Breast epithelium (tissue), 4 donors: ENCODE results near the gene ATP6V1F. TPM values are rescaled to one million over a fixed set of nuclear protein-coding genes. Genes with fewer than 3 reads are reported as not detected.

ENCODE experiments used
- DNase-seq, 2 donors: peaks; one replicate each; pipeline ENCODE4 v3.0.0-alpha.2; 2019; ENCODE audit warnings: low spot score in 2 of 2
- H3K27ac ChIP-seq, 2 donors: fragments of 200-600 bp; sonication (generic) in 1 of 2; one replicate each; pipeline ENCODE4 v1.5.1; 2016 to 2019; ENCODE audit warnings: mild to moderate bottlenecking in 1 of 2
- H3K27me3 ChIP-seq, 2 donors: fragments of 200-600 bp; sonication (generic) in 1 of 2; one replicate each; pipeline versions ENCODE4 v1.5.1 to v1.6.0; 2017 to 2019; ENCODE audit warnings: control low read depth in 1 of 2, mild to moderate bottlenecking in 1 of 2
- H3K36me3 ChIP-seq: fragments of 200-600 bp; one replicate; pipeline ENCODE4 v1.5.1; 2019
- H3K4me1 ChIP-seq, 2 donors: fragments of 200-600 bp; sonication (generic); one replicate each; pipeline ENCODE4 v1.5.1; 2016 to 2019; ENCODE audit warnings: control low read depth in 1 of 2
- H3K4me3 ChIP-seq, 3 donors: fragments of 200-600 bp; sonication (generic); 1 replicate in 2 of 3; 2 replicates in 1 of 3; pipeline ENCODE4 v1.5.1; 2016 to 2019; ENCODE audit warnings: mild to moderate bottlenecking in 3 of 3, moderate library complexity in 2 of 3
- H3K9me3 ChIP-seq, 2 donors: fragments of 200-600 bp; sonication (generic) in 1 of 2; one replicate each; pipeline ENCODE4 v1.5.1; 2016 to 2019; ENCODE audit warnings: control low read depth in 1 of 2
- POLR2A ChIP-seq: fragments of 450-650 bp; IDR thresholded peaks from one replicate; pipeline ENCODE4 v1.6.1; 2016; ENCODE audit warnings: antibody characterized with exemption, mild to moderate bottlenecking, moderate library complexity
- POLR2AphosphoS5 ChIP-seq, 3 donors: sonication (generic); formaldehyde crosslinking; IDR thresholded peaks; one replicate each; pipeline ENCODE4 v1.6.1; 2017; ENCODE audit warnings: antibody characterized with exemption in 3 of 3
- intact Hi-C: fragments of 100-400 bp; cut with DNase I; formaldehyde crosslinking; loops from one replicate; pipeline ENCODE4 v1.15.1; 2023; ENCODE audit warnings: low total_unique reads
- total RNA-seq, 3 donors: library from RNA; depleted of rRNA; stranded (reverse); fragments of >200 nt; gene quantifications; one replicate each; pipeline ENCODE4 v1.1.0, GENCODE V29; 2016
- TF ChIP-seq, protein P1 (sequence below), 3 donors: fragments of 450-650 bp; IDR thresholded peaks; one replicate each; pipeline ENCODE4 v1.5.1; 2016 to 2017; ENCODE audit warnings: antibody characterized with exemption in 3 of 3, mild to moderate bottlenecking in 3 of 3, moderate library complexity in 3 of 3

Gene ATP6V1F
- total RNA-seq, 3 donors from 2014 or later, result 117 to 174 (median 127) TPM

DNA sequence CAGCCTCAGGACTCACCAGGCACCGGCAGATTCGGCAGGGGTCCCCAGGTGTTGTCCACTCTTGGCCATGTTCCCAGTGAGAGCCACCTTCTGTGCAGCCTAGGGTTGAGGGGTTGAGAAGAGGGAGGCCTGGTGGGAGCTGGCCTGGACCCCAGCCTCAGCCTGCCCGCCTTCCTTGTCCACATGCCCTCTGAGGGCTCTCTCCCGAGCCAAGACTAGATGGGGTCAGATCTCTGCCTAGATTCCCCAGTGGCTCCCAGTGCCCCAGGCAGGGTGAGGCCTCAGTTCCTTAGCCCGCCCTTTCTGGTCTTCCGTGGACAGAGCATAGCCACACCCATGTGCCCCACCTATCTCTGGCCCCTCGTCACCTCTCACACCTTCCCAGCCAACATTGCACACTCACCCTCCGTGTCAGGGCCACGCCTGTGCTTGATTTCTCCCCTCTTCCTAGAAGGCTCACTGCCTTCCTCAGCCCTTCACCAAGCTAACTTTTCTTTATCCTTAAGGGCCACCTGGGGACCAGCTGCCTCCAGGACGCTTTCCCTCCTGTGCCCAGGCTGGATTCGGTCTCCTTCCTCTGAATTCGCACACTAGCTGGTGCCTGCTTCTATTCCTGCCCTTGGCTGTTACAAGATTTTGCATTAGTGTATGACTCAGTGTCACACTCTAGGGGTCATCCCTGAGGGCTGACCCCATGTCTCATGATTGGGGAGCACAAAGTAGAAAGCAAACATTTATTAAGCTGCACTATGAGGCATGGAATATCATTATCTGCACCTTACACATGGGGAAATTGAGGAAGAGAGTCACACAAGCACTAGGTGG lies 40.3 kb downstream of the ATP6V1F start:
- H3K27me3 ChIP-seq, result peaks cover 0 to 4% of the 10 kb centered on the region in 2 donors
- H3K36me3 ChIP-seq, result no peaks in the 10 kb centered on the region
- H3K9me3 ChIP-seq, result peaks cover 4 to 10% of the 10 kb centered on the region in 2 donors
- intact Hi-C loops, result no loop called here
- DNase-seq, result peak in 1 of 2 donors; percentile 28
- no peak overlapping the region for H3K4me3 ChIP-seq
- H3K27ac ChIP-seq, result no peak overlapping the region
- TF ChIP-seq POLR2AphosphoS5 (IDR thresholded peaks at IDR 0.05), result no peak
- TF ChIP-seq POLR2A, result no peak
- TF ChIP-seq, protein P1, sequence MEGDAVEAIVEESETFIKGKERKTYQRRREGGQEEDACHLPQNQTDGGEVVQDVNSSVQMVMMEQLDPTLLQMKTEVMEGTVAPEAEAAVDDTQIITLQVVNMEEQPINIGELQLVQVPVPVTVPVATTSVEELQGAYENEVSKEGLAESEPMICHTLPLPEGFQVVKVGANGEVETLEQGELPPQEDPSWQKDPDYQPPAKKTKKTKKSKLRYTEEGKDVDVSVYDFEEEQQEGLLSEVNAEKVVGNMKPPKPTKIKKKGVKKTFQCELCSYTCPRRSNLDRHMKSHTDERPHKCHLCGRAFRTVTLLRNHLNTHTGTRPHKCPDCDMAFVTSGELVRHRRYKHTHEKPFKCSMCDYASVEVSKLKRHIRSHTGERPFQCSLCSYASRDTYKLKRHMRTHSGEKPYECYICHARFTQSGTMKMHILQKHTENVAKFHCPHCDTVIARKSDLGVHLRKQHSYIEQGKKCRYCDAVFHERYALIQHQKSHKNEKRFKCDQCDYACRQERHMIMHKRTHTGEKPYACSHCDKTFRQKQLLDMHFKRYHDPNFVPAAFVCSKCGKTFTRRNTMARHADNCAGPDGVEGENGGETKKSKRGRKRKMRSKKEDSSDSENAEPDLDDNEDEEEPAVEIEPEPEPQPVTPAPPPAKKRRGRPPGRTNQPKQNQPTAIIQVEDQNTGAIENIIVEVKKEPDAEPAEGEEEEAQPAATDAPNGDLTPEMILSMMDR (IDR thresholded peaks at IDR 0.05), result no peak
- no peaks in the 10 kb centered on the region for H3K4me1 ChIP-seq

DNA sequence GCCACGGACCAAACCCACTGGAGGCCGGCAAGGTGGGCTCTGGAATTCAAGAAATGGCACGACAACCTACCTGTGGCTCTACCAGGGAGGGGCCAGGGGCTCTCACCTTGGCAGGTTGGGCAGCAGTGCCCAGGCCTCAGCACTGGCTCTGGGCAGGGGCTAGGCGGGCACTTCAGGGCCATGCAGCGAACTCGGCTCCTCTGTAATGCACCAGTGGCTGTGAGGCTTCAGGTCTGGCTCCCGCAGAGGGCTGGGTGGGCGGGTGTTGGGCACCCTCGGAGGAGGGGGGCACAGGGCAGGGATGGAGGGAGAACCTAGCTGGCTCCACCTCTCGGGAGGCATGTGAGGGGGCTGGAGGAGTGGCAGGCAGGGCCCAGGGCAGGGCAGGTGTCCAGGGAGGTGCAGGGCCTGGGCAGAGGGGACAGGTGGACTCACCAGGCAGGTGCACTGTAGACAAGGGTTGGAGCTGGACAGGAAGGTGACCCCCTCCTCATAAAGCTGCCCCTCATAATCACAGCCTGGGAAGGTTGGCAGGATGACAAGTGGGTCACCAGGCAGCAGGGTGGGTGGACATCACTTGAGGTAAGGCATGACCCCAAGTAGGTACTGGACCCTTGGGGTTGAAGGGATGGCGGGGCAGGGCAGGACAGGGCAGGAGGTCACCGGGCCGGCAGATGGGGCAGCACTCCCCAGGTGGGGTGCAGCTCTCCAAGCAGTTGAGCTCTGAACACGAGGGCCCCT lies 41.1 kb downstream of the ATP6V1F start:
- DNase-seq, result peak in 1 of 2 donors; percentile 35

DNA sequence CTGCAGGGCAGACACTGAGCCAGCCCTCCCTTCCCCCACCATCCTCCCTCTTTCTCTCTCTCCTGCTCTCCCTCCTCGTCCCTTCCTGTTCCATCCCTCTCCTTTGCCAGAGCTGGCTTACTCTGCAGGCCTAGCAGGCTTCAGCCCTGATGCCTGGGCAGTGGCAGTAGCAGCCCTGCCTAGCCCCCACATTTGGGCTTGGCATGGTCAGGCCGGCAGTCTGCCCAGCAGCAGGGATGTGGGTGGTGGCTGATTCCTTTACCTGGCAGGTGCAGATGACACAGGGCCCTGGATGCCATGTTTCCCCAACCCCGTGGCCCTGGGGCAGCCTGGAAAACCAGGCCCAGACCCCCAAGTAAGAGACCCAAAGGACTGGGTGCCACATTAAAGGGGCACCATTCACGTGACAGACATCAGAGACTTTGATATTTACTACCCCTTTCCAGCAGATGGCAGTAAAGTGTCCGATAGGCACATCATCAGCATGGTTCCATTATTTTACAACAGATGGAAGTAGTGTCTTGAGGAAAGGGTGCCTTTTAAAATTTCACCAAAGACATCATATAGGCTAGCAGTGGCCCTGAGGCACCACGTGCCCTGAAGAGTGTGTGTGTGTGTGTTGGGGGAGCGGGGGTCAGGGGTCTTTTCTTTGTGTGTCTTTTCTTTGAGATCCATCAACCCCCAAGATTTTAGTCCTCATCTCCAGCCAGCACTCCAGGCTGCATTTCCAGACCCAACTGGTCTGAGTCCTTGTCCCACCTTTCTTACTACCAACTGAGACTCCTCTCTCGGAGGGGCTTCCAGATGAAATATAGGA lies 41.9 kb downstream of the ATP6V1F start:
- no peak overlapping the region for H3K27ac ChIP-seq
- H3K36me3 ChIP-seq, result no peaks in the 10 kb centered on the region
- TF ChIP-seq, protein P1 (IDR thresholded peaks at IDR 0.05), result peak; percentile 18 to 49 (median 44)
- no peak for TF ChIP-seq POLR2AphosphoS5 (IDR thresholded peaks at IDR 0.05)
- no peaks in the 10 kb centered on the region for H3K4me1 ChIP-seq
- H3K4me3 ChIP-seq, result no peak overlapping the region
- H3K9me3 ChIP-seq, result peaks cover 2 to 3% of the 10 kb centered on the region in 2 donors
- peaks cover 0 to 8% of the 10 kb centered on the region in 2 donors for H3K27me3 ChIP-seq
- intact Hi-C loops, result no loop called here
- DNase-seq, result peak in 1 of 2 donors; percentile 30

More for the DNA sequence above, 41.1 kb downstream of the ATP6V1F start:
- Histone ChIP-seq H3K27me3 (peaks cover 0 to 4% of the 10 kb centered on the region in 2 donors), H3K27ac (no peak overlapping the region), H3K4me3 (no peak overlapping the region), H3K9me3 (peaks cover 4 to 10% of the 10 kb centered on the region in 2 donors), H3K36me3 (no peaks in the 10 kb centered on the region), H3K4me1 (no peaks in the 10 kb centered on the region)
- TF ChIP-seq, protein P1 (IDR thresholded peaks at IDR 0.05), result no peak
- TF ChIP-seq POLR2A, result no peak
- no peak for TF ChIP-seq POLR2AphosphoS5 (IDR thresholded peaks at IDR 0.05)
- intact Hi-C loops, result no loop called here

DNA sequence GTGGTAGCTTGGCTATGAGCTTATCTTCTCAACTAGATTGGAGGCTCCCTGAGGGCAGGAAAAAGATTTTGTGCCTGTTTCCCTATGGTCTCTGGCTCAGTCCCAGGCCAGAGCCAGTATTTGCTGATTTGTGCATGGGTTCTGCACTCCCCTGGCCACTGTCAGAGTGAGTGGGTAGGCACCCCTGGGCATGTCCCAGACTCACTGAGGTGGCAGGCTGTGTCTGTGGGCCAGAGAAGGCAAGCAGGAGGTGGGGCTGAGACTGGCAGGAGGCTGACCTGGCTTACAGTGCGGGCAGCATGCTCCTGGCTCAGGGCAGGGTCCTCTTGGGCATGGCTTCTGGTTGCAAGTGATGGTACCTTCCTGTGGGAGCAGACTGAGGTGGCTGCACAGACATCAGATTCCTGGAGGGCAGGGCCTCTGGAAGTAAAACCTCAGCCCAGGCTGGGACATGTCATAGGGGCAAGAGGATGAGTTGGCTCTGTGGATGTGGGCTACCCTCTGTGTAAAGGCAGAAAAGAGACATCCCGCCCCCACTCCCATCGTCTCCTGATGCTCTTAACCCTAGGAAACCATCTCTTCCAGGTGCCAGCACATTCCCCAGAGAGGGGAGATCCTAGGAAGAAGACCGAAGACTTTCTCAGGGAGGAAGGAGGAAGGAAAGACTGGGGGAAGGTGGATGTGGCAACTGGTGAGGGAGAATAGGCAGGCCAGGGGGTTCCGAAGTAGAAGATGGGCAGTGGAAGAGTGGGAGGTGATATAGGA lies 43.5 kb downstream of the ATP6V1F start:
- no peaks in the 10 kb centered on the region for H3K4me1 ChIP-seq
- H3K36me3 ChIP-seq, result no peaks in the 10 kb centered on the region
- no peak overlapping the region for H3K4me3 ChIP-seq
- no peak overlapping the region for H3K27ac ChIP-seq
- peaks cover 4 to 22% of the 10 kb centered on the region in 2 donors for H3K27me3 ChIP-seq
- TF ChIP-seq POLR2AphosphoS5 (IDR thresholded peaks at IDR 0.05) (no peak), POLR2A (no peak)
- TF ChIP-seq, protein P1 (IDR thresholded peaks at IDR 0.05), result no peak
- H3K9me3 ChIP-seq, result no peaks in the 10 kb centered on the region
- peak in 1 of 2 donors; percentile 19 for DNase-seq
- intact Hi-C loops, result no loop called here
